ENCODE measurements around the gene ATF3. TPM values are rescaled to one million over a fixed set of nuclear protein-coding genes. Genes with fewer than 3 reads are reported as not detected.

Gene ATF3
- total and polyA plus RNA-seq, 2 of the 4 experiments (the other 2 are of a cell fraction) = 9.9 to 12.3 TPM

GRCh38 chr1:212650228-212650627 lies 41.7 kb downstream of the ATF3 start:
- 0 out of 3 replicates have a peak overlapping the region, but pooled peaks have one; percentile 18 for H2BK15ac ChIP-seq (ENCODE audit: low read depth, low read length)
- CTCF ChIA-PET = interaction anchor here (1.1 to 1.5 kb wide), 2 partner anchors 15 to 173 kb away, joined by 3 to 4 read pairs; no protein-coding TSS in a partner anchor
- no TSS peak for BruUV-seq (replicated peaks)
- H2AFZ ChIP-seq (replicated peaks; ENCODE audit: low read length, poor library complexity) = no peak overlapping the region
- POLR2A ChIA-PET (ENCODE audit: unreplicated experiment) = no interaction called here
- H3K4me2 ChIP-seq (ENCODE audit: low read depth, low read length) = no peak overlapping the region
- peak overlapping the region; percentile 72 for H3K18ac ChIP-seq (ENCODE audit: low read depth, low read length)
- H2AK9ac ChIP-seq (replicated peaks; ENCODE audit: low read depth, low read length, poor library complexity) = no peak overlapping the region
- no peak overlapping the region; the same call in 1 of the 2 replicates for H3K27ac ChIP-seq (ENCODE audit: insufficient read depth, low read length)
- H4K91ac ChIP-seq (ENCODE audit: insufficient read depth, low read depth, low read length) = 0 out of 2 replicates have a peak overlapping the region, but pooled peaks have one; percentile 9
- H3K9me3 ChIP-seq (ENCODE audit: control insufficient read depth, insufficient read depth, low read length) = 0 out of 2 replicates have a peak, but pooled peaks cover 2% of the 10 kb centered on the region
- no peaks in the 10 kb centered on the region for H3K27me3 ChIP-seq (ENCODE audit: control insufficient read depth, insufficient read depth, low read length)
- no peak overlapping the region for H3K56ac ChIP-seq (ENCODE audit: extremely low read depth, insufficient read depth, low read length)
- H3K4ac ChIP-seq (ENCODE audit: low read depth, low read length) = peak overlapping the region; percentile 38; the same call in 1 of the 2 replicates
- peak overlapping the region; percentile 68; the same call in 1 of the 2 replicates for H2BK120ac ChIP-seq (ENCODE audit: low read depth, low read length)
- no peak overlapping the region for H3K4me3 ChIP-seq (ENCODE audit: insufficient read depth, low read depth, low read length)
- WGBS, 2 experiments (ENCODE audit: extremely low coverage in 2 of 2, insufficient read length in 1 of 2) = 0% methylated on average over 2 of the region's 3 CpGs; no CpG with 5 or more reads in 1 of the 2 experiments
- H3K36me3 ChIP-seq (ENCODE audit: control insufficient read depth, insufficient read depth, low read length) = no peaks in the 10 kb centered on the region
- in situ Hi-C loops (cut with MboI; ENCODE audit: low sequenced_read_pairs) = loop anchor here (25.0 kb wide), 1 partner anchor 337 kb away; no protein-coding TSS in a partner anchor
- no peak overlapping the region for H3K23ac ChIP-seq (ENCODE audit: low read depth, low read length)
- no peak overlapping the region for H2BK5ac ChIP-seq (ENCODE audit: low read depth, low read length, poor library complexity, severe bottlenecking)
- peaks cover 12% of the 10 kb centered on the region for H3K9me1 ChIP-seq (ENCODE audit: insufficient read depth, low read length)
- H2BK20ac ChIP-seq (ENCODE audit: low read depth, low read length) = no peak overlapping the region
- no peaks in the 10 kb centered on the region for H3K79me1 ChIP-seq (ENCODE audit: low read depth in 1 of 2, low read length in 2 of 2)
- peaks cover 14% of the 10 kb centered on the region for H3K4me1 ChIP-seq (ENCODE audit: control insufficient read depth, insufficient read depth, low read length)
- H4K8ac ChIP-seq (ENCODE audit: low read depth in 2 of 2, low read length in 2 of 2) = no peak overlapping the region
- no peak overlapping the region for H2AK5ac ChIP-seq (ENCODE audit: low read depth, low read length)
- peak overlapping the region; percentile 21; the same call in 1 of the 2 replicates for H4K5ac ChIP-seq (ENCODE audit: low read depth, low read length)
- no peaks in the 10 kb centered on the region for H4K20me1 ChIP-seq (ENCODE audit: insufficient read depth, low read length)
- no peak for DNase-seq
- no peak for TF ChIP-seq USF2 (IDR thresholded peaks at IDR 0.05; ENCODE audit: low read depth, low read length)
- no peak for TF ChIP-seq MAZ (IDR thresholded peaks at IDR 0.05; ENCODE audit: borderline replicate concordance, low read depth, low read length)
- no peak for TF ChIP-seq RAD21 (IDR thresholded peaks at IDR 0.05; ENCODE audit: low read length)
- TF ChIP-seq RCOR1 (IDR thresholded peaks at IDR 0.05; ENCODE audit: insufficient replicate concordance, low read length) = no peak
- no peak for TF ChIP-seq BHLHE40 (IDR thresholded peaks at IDR 0.05; ENCODE audit: low read depth, low read length)
- TF ChIP-seq NFE2L2 (IDR thresholded peaks at IDR 0.05; ENCODE audit: low read depth, low read length) = no peak
- TF ChIP-seq, protein P1, sequence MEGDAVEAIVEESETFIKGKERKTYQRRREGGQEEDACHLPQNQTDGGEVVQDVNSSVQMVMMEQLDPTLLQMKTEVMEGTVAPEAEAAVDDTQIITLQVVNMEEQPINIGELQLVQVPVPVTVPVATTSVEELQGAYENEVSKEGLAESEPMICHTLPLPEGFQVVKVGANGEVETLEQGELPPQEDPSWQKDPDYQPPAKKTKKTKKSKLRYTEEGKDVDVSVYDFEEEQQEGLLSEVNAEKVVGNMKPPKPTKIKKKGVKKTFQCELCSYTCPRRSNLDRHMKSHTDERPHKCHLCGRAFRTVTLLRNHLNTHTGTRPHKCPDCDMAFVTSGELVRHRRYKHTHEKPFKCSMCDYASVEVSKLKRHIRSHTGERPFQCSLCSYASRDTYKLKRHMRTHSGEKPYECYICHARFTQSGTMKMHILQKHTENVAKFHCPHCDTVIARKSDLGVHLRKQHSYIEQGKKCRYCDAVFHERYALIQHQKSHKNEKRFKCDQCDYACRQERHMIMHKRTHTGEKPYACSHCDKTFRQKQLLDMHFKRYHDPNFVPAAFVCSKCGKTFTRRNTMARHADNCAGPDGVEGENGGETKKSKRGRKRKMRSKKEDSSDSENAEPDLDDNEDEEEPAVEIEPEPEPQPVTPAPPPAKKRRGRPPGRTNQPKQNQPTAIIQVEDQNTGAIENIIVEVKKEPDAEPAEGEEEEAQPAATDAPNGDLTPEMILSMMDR (conservative IDR thresholded peaks at IDR 0.05; ENCODE audit: low read depth, low read length) = no peak
- TF ChIP-seq FOS (IDR thresholded peaks at IDR 0.05; ENCODE audit: low read depth, low read length) = no peak
- no peak for TF ChIP-seq CEBPB (IDR thresholded peaks at IDR 0.05; ENCODE audit: low read depth, low read length)
- TF ChIP-seq, protein P2, sequence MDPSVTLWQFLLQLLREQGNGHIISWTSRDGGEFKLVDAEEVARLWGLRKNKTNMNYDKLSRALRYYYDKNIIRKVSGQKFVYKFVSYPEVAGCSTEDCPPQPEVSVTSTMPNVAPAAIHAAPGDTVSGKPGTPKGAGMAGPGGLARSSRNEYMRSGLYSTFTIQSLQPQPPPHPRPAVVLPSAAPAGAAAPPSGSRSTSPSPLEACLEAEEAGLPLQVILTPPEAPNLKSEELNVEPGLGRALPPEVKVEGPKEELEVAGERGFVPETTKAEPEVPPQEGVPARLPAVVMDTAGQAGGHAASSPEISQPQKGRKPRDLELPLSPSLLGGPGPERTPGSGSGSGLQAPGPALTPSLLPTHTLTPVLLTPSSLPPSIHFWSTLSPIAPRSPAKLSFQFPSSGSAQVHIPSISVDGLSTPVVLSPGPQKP (IDR thresholded peaks at IDR 0.05; ENCODE audit: borderline replicate concordance, low read depth, low read length) = no peak
- no peak for TF ChIP-seq CHD1 (IDR thresholded peaks at IDR 0.05; ENCODE audit: low read depth, low read length)
- no peak for TF ChIP-seq MAFK (IDR thresholded peaks at IDR 0.05; ENCODE audit: low read depth, low read length)
- no peak for TF ChIP-seq RFX5 (IDR thresholded peaks at IDR 0.05; ENCODE audit: low read depth, low read length)
- no peak for TF ChIP-seq POLR2A (IDR thresholded peaks at IDR 0.05; ENCODE audit: low read depth, low read length)
- no peak for TF ChIP-seq MXI1 (IDR thresholded peaks at IDR 0.05; ENCODE audit: borderline replicate concordance, low read depth, low read length)
- TF ChIP-seq SMC3 (IDR thresholded peaks at IDR 0.05; ENCODE audit: low read depth, low read length) = no peak
- no peak overlapping the region for H3K9ac ChIP-seq (ENCODE audit: low read depth, low read length)
- 0 out of 2 replicates have a peak overlapping the region, but pooled peaks have one; percentile 39 for H3K14ac ChIP-seq (replicated peaks; ENCODE audit: low read depth, low read length)
- dilution Hi-C loops (cut with HindIII; ENCODE audit: low sequenced_read_pairs, unreplicated experiment) = no loop called here
- intact Hi-C loops (cut with micrococcal nuclease) = no loop called here
- ATAC-seq (ENCODE audit: low read depth) = no peak
